ENCODE results near the gene MRFAP1L1. TPM values are rescaled to one million over a fixed set of nuclear protein-coding genes. Genes with fewer than 3 reads are reported as not detected.
A peak's percentile ranks its signal among the peaks of the same experiment; 100 is the strongest.

MRFAP1L1 gene
- total and polyA plus RNA-seq, 4 donors: 29.8 to 41.8 (median 30.7) TPM

DNA sequence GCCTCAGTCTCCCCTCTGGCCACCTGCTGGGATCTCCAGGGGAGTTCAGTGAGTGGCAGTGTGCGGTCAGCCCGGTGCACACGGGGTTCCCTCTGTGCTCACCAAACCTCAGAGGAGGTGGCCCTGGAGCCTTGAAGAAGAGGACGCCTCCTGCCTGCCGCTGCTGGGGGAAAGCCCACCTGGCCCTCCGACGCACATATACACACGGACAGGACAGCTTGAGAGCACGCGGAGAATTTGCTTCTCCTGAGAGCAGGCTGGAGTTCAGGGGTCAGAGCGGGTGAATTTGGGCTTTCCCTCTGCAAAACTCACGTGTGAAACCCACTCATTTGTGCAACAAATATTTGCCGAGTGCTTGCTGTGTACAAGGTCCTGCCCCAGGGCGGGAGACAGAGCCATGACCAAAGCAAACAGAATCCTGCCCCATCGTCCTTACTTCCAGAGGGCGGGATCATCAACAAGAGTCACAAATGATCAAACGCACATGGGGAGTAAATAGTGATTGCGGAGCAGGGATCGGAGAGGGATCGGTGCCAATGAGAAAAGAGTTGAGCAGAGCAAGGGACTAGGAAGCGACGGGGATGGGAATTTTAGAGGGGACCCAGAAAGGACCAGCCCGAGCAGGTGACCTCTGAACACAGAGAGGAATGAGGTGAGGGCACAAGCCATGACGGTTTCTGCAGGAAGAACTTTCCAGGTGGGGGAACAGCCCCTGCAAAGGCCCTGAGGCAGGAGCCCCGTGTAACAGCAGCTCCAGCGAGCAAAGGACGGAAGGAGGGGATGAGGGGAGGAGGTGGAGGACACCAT lies 23.9 kb upstream of the MRFAP1L1 start:
- H3K27me3 ChIP-seq (ENCODE audit: control insufficient read depth in 4 of 4, insufficient read depth in 4 of 4, low read length in 3 of 4): no peaks in the 10 kb centered on the region
- peak overlapping the region in 1 of 2 donors; percentile 40 for H3K9ac ChIP-seq (ENCODE audit: low read depth in 1 of 2, low read length in 2 of 2)
- H3K27ac ChIP-seq (ENCODE audit: low read depth in 1 of 2, low read length in 2 of 2): peak overlapping the region; percentile 70 to 87
- no peak for TF ChIP-seq ATF3 (IDR thresholded peaks at IDR 0.05)
- TF ChIP-seq, protein P1, sequence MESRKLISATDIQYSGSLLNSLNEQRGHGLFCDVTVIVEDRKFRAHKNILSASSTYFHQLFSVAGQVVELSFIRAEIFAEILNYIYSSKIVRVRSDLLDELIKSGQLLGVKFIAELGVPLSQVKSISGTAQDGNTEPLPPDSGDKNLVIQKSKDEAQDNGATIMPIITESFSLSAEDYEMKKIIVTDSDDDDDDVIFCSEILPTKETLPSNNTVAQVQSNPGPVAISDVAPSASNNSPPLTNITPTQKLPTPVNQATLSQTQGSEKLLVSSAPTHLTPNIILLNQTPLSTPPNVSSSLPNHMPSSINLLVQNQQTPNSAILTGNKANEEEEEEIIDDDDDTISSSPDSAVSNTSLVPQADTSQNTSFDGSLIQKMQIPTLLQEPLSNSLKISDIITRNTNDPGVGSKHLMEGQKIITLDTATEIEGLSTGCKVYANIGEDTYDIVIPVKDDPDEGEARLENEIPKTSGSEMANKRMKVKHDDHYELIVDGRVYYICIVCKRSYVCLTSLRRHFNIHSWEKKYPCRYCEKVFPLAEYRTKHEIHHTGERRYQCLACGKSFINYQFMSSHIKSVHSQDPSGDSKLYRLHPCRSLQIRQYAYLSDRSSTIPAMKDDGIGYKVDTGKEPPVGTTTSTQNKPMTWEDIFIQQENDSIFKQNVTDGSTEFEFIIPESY (IDR thresholded peaks at IDR 0.05): no peak
- peak in 1 of 2 donors; percentile 71 for TF ChIP-seq EGR1 (IDR thresholded peaks at IDR 0.05; ENCODE audit: low read depth in 2 of 2)
- peak; percentile 85 for TF ChIP-seq YY1 (IDR thresholded peaks at IDR 0.05)
- peak; percentile 96 for TF ChIP-seq SP1 (IDR thresholded peaks at IDR 0.05)
- TF ChIP-seq FOXA1 (IDR thresholded peaks at IDR 0.05): peak; percentile 98
- TF ChIP-seq, protein P2, sequence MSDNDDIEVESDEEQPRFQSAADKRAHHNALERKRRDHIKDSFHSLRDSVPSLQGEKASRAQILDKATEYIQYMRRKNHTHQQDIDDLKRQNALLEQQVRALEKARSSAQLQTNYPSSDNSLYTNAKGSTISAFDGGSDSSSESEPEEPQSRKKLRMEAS (IDR thresholded peaks at IDR 0.05): peak; percentile 99
- peak; percentile 96 to 99 for TF ChIP-seq RXRA (IDR thresholded peaks at IDR 0.05)
- TF ChIP-seq JUND (IDR thresholded peaks at IDR 0.05): peak; percentile 69 to 90
- TF ChIP-seq HNF4A (conservative IDR thresholded peaks at IDR 0.05): peak; percentile 91 to 98
- peak; percentile 60 to 70 for TF ChIP-seq RAD21 (IDR thresholded peaks at IDR 0.05)
- TF ChIP-seq GABPA (IDR thresholded peaks at IDR 0.05 in 1 of 2, conservative IDR thresholded peaks at IDR 0.05 in 1 of 2): peak in 1 of 2 donors; percentile 63
- peak; percentile 64 for TF ChIP-seq NR2F2 (IDR thresholded peaks at IDR 0.05)
- TF ChIP-seq TAF1 (conservative IDR thresholded peaks at IDR 0.05): no peak
- peak; percentile 77 for TF ChIP-seq REST (IDR thresholded peaks at IDR 0.05)
- TF ChIP-seq CTCF (IDR thresholded peaks at IDR 0.05; ENCODE audit: low read depth, low read length, missing input control): no peak
- peak; percentile 68 for TF ChIP-seq HNF4G (IDR thresholded peaks at IDR 0.05)
- peak; percentile 93 for TF ChIP-seq FOXA2 (IDR thresholded peaks at IDR 0.05)
- H3K4me1 ChIP-seq (ENCODE audit: control insufficient read depth in 4 of 4, insufficient read depth in 4 of 4, low read length in 3 of 4): peaks cover 12 to 41% (median 26%) of the 10 kb centered on the region in 4 donors
- peak overlapping the region in 1 of 3 donors; percentile 39 for H3K4me3 ChIP-seq (ENCODE audit: low read depth in 1 of 3, low read length in 3 of 3)
- WGBS: 38% methylated on average over 27 of the region's 27 CpGs
- no peaks in the 10 kb centered on the region for H3K9me3 ChIP-seq (ENCODE audit: control insufficient read depth in 4 of 4, low read length in 3 of 4)
- DNase-seq (ENCODE audit: low spot score): peak; percentile 68
- H3K36me3 ChIP-seq (ENCODE audit: control insufficient read depth in 4 of 4, insufficient read depth in 3 of 4, low read depth in 1 of 4, low read length in 3 of 4): no peaks in the 10 kb centered on the region
